A673 (cell line): ENCODE measurements around the gene TMEM232.

Experiments
- EZH2 ChIP-seq: fragments of 200-600 bp; sonication (generic); IDR thresholded peaks from 2 replicates; pipeline ENCODE4 v1.6.1; 2017; ENCODE audit warnings: borderline replicate concordance, low read depth, mild to moderate bottlenecking, mixed read lengths, antibody characterized with exemption, low read length; ENCODE audit not compliant: poor library complexity, severe bottlenecking
- TF ChIP-seq, protein P1 (sequence below): fragments of 300-800, 200-600 bp; sonication (generic); conservative IDR thresholded peaks from 2 replicates; pipeline ENCODE4 v1.5.1; 2017; ENCODE audit warnings: low read depth, mild to moderate bottlenecking, antibody characterized with exemption, low read length, moderate library complexity, mixed read lengths

- TF ChIP-seq, protein P1, sequence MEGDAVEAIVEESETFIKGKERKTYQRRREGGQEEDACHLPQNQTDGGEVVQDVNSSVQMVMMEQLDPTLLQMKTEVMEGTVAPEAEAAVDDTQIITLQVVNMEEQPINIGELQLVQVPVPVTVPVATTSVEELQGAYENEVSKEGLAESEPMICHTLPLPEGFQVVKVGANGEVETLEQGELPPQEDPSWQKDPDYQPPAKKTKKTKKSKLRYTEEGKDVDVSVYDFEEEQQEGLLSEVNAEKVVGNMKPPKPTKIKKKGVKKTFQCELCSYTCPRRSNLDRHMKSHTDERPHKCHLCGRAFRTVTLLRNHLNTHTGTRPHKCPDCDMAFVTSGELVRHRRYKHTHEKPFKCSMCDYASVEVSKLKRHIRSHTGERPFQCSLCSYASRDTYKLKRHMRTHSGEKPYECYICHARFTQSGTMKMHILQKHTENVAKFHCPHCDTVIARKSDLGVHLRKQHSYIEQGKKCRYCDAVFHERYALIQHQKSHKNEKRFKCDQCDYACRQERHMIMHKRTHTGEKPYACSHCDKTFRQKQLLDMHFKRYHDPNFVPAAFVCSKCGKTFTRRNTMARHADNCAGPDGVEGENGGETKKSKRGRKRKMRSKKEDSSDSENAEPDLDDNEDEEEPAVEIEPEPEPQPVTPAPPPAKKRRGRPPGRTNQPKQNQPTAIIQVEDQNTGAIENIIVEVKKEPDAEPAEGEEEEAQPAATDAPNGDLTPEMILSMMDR = no peak
- TF ChIP-seq EZH2 = no peak
Measured at GRCh38 chr5:110769000-110769681, 42.7 kb upstream of the TMEM232 start.
